NCI-H2171 (cell line): Measurements from ENCODE around the gene SSB.
"Not testable (repeated sequence)": the region's sequence is repeated elsewhere in the genome, so short reads cannot be mapped to it uniquely, and the experiment has no call there.

Experiments used
- DNase-seq: peaks from one replicate; lab custom pipeline; 2025; lab: John Stamatoyannopoulos, UW

Gene SSB

DNA sequence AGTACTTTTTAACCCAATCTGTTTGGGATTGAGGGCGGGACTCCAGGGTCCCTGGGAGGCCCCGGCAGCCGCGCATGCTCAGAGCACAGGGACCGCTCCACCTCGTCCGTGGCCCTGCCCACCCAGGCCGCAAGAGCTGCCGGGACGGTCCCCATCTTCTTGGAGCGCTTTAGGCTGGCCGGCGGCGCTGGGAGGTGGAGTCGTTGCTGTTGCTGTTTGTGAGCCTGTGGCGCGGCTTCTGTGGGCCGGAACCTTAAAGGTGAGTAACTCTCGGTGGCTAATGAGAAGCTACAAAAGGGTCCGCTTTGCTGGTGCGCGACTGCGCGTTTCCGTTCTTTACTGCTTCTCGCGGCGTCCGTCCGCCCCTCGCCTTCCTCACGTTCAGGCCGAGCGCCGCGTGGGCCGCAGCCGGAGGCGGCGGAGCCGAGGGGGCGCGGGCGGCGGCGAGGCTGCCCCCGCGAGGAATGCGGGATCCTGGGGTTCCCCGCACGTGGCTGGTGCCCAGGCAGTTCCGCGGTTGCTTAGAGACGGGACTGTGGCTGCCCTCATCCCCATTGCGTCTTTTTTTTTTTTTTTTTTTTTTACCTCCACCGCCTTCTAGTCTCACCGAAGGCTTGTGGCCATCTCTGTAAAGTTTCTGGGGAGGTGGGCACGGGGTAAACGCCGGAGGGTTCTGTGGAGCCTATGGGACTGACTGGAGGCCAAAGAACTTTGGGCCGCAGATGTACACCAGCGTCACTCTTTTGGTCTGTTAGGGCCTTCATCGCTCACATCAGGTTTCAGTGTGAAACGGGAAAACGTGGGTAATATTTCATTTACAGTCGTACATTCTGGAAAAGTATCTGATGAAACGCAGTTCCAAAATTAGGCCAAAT lies at the start of gene SSB:
Gene SSB, plus strand, starts transcription at position 154 of the 875 bp plus-strand sequence. CDS start 2,090 bp downstream, outside the sequence.
- peak; percentile 93 for DNase-seq

DNA sequence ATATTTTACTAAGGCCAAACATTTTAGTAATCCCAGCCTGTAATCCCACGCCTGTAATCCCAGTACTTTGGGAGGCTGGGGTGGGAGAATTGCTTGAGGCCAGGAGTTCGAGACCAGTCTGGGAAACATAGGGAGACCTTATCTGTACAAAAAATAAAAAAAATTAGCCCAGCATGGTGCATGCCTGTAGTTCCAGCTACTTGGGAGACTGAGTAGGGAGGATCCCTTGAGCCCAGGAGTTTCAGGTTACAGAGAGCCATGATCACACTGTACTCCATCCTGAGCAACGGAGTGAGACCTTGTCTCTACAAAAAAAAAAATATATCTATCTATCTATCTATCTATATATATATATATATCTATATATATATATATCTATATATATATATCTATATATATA lies 45.9 kb upstream of the SSB start:
- DNase-seq: no peak

DNA sequence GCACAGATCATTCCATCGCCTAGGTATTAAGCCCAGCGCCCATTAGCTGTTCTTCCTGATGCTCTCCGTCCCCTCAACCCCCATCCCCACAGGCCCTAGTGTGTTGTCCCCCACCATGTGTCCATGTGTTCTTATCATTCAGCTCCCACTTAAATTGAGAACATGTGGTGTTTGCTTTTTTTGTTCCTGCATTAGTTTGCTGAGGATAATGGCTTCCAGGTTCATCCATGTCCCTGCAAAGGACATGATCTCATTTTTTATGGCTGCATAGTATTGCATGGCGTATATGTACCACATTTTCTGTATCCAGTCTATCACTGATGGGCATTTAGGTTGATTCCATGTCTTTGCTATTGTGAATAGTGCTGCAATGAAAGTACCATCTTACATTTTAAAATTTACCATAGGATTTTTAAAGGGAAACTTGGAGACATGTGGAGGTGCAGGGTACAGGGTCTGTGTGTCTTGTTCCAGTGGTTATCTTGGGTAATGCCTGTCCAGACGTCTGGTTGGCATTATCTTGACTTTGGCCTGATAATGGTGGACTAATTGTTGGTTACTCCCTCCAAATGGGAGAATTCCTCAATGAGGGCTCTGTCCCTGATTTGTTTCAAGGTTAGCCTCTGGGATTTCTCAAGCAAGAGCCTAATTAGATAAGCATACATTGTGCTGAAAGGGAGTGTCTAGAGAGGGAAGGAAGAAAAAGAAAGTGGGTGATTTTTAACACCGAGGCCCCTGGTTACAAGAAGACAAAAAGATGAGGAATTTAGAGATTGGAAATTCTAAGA lies 43.4 kb upstream of the SSB start:
- no peak for DNase-seq

DNA sequence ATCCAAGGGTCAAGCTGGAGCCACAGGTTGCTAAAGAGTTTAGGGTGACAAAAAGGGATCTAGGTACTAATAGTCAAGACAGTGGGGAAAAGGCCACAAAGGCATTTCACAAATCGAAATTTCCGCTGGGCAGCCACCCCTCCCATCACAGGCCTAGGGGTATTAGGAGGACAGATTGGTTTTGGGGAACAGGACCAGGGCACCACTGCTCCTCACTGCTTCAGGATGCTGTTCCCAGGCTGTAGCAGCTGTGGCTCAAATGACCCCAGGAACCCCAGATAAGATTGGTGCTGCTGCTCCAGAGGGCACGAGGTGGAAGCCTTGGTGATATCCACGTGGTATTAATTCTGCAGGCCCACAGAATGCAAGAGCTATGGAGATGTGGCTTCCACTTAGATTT lies 42.3 kb upstream of the SSB start:
- DNase-seq: no peak

DNA sequence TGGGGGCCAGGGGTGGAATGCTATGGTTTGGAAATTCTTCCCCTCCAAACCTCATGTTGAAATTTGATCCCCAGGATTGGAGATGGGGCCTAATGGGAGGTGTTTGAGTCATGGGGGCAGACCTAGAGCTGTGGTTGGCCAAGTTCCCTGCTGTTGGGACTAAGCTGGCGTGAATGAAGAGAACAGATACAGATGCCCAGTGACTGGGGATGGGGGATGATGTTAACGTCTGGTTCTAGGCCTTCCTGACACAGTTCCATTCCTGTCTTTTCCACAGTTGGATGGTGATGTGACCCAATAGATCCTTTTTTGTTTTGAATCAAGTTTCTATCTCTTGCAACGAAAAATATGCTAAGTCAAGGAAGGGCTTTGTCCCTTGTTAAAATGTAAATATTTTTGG lies 41.3 kb upstream of the SSB start:
- no peak for DNase-seq

DNA sequence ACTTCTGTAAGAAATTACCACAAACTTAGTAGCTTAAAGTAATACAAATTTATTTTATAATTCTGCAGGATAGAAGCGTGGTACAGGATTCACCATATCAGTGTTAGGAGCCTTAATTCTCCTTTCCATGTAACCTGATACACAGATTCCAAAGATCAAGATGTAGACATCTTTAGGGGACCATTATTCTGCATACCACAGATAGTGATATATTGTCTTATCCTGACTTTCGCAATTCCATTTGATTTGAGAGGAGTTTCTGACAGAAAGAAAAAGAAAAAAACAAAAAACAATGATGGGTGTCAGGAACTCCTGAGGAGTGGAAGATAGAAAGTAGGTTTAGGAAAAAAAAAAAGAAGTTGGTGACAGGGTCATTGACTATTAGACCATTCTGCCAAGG lies 40.9 kb upstream of the SSB start:
- DNase-seq: no peak

DNA sequence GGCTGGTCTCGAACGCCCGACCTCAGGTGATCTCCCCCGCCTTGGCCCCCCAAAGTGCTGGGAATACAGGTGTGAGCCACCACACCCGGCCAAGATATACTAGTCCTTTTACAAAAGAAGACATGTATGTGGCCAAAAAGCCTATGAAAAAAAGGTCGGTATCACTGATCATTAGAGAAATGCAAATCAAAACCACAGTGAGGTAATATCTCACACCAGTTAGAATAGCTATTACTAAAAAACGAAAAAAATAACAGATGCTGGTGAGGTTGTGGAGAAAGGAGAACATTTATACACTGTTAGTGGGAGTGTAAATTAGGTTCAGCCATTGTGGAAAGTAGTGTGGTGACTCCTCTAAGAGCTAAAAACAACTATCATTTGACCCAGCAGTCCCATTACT lies 38.7 kb upstream of the SSB start:
- DNase-seq: no peak

DNA sequence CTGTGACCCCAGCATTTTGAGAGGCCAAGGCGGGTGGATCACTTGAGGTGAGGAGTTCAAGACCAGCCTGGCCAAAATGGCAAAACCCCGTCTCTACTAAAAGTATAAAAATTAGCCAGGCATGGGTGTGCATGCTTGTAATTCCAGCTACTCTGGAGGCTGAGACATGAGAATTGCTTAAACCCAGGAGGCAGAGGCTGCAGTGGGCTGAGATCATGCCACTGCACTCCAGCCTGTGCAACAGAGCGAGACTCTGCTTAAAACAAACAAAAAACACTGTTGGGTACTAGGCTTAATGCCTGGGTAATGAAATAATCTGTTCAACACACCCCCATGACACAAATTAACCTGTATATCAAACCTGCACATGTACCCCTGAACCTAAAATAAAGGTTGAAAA lies 37.9 kb upstream of the SSB start:
- DNase-seq: not testable (repeated sequence)

DNA sequence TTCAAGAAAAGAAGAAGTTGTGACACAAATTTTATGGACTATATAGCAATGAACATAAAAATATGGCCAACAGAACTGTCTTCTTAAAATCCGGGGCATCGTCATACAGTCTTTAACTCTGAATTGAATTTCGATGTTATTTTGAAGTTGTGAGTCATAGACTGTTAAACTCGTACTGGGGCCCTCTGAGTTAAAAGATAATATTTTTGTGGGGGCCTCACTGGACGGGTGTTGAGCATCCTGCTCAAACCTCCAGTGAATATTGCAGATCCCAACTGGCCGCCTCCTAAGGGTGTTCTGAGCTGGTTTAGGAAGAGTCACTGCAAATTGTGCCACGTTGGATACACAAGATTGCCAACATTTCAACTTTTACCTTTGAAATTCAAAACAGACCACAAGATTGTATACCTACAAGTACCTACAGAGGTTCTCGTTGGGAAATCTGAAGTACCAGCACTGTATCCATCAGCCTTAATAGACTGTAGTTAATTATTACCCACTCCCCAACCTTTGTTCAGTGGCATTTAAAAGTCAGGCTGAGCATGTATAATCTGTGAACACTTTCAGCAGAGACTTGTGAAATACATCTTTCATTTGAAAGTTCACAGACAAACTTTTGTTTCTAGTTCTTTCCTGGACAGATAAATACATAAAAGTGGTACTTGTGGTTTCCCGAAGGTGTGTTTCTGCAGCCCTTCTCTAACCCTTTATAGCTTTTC lies 37.3 kb upstream of the SSB start:
- DNase-seq: no peak

DNA sequence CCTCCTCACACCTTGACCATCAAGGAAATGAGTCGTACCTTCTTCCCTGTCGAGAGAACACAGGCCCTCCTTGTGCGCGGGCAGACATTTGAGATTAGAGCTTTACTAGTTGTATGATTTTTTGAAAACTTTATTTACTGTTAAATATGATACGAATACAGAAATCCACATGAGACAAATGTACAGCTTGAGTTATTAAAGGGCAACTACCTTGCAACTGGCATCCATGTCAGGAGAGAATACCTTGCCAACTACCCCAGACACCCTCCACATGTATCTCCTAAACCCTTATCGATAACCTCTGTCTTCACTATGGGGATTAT lies 36.7 kb upstream of the SSB start:
- no peak for DNase-seq

DNA sequence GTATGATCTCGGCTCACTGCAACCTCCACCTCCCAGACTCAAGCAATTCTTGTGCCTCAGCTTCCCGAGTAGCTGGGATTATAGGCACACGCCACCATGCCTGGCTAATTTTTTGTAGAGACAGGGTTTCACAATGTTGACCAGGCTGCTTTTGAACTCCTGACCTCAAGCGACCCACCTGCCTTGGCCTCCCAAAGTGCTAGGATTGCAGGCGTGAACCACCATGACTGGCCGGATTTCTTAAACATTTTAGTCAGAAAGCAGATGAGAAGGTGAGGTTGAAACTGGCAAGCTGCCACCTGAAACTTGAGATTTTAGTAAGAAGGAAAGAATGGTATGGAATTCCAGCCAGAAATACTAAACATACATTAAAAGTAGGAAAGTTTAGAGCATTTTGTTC lies 33.1 kb upstream of the SSB start:
- DNase-seq: peak; percentile 5

DNA sequence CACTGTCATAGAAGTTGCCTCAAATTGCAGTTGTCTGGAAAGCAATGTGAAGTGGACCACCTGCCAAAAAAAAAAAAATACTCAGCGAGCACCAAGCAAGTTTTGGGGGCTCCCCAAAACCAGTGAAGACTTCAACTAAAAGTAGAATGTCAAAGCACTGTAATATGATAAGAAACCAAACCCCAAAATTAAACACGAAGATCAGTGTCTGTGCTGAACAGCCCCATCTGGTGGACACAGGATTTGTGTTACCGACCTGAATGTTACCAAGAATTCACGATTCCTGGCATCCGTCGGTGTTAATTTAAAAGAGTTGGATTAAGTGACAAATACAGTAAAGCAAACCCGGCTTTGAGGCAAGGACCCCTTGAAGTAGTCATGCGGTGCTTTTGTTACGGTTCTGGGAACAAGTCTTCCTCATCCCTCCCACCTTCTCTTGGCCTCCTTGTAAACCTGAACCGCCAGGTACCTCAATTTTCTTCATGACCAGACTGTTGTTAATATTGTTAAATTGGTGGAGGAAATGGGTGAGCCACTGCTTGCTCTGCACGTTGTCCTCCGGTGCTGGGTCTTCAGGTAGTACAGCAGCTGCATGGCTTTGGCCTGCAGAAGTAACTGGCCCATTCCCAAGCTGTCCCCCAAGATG lies 31.3 kb upstream of the SSB start:
- no peak for DNase-seq

DNA sequence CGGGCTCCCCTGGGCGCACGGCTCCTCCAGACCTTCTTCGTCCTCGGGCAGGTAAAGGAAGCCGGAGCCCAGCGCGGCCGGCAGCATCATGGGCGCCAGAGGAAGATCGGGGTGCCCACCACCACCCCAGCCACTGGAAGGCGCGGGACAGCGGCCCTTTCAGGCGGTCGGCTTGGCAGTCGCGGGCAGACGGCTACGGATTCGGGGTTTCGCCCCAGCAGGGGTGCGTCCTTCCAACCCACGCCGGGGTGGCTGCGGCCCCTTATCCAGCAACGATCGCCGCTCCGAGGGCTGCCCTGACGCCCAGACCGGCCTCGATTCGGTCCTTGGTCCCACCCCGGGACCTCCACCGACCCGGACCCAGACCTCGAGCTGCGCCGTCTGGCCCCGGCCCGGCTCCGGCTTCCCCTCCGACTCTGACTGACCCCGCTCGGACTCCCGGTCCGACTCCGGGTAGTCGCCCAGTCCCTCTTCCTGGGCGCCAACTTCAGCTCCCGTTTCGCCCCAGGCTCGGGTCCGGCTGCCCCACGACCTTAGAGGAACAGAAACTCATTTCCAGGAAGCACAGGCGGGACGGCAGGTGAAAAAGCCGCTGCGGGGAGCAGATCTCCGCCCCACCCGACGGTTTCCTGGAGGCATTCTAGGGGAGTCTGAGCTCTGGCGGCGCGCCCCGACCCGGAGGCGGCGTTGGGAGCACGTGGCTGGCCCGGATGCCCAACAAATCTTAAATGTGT lies 30.2 kb upstream of the SSB start:
- DNase-seq: no peak

DNA sequence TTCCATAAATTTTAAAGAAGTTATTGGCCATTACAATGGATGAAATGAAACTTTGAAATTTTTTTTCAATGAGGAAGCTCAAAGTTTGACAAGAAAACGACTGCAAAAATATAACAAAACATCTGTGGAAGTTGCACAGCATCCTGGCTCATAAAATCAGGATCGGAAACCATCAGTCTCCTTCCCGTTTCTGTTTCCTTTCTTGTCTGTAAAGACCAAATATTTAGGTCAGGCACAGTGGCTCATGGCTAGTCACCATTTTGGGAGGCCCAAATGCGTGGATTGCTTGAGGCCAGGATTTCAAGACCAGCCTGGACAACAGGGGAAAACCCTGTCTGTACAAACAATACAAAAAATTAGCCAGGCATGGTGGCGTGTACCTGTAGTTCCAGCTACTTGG lies 27.6 kb upstream of the SSB start:
- DNase-seq: no peak

DNA sequence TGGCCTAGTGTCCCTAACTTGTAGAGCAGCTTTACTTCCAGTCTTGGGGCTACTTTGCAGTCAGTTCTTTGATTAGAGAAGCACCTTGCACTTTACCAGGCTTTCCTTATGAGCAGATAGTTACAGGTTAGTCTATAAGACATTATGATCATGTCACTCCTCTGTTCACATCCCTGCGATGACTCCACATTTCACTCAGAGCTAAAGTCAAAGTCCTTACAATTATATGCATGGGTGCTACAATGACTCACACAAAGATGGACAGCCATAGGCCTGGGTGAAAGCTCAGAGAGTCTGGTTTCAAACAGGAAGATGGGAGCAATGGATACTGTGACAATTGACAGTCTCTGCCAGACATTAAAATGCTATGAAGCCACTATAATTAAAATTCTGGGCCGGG lies 27.1 kb upstream of the SSB start:
- no peak for DNase-seq

DNA sequence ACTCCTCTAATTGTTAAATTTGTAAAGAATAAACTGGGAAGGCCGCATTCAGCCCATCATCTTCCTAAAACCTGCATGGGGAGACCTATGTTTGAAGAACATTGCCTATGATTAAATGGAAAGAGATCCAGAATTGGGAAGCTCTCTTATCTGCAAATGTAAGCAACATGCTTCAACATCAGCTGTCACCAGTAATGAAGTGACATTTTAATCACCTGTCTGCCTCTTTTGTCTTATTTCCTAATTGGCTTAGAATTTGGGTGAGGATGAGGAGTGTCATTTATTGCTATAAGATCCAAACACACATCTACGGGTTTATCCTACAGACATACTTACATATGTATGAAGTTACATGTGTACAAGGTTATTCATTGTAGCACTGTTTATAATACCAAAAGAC lies 26.0 kb upstream of the SSB start:
- no peak for DNase-seq

DNA sequence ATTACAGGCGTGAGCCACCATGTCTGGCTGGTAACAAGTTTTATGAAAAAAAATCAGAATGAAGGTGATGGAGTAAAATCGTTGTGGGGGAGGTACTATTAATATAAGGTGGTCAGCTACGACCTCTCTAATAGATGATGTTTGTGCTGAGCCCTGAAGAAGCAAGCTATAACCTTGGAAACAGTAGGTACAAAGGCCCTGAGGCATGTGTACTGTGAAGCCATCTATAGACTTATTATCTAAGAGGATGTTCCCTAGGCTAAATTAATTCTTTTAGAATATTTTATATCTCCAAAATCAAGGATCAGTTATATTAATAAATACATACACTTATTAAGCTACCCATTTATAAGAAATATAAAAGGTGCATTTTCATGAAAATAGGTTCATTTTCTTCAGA lies 23.3 kb upstream of the SSB start:
- DNase-seq: no peak

DNA sequence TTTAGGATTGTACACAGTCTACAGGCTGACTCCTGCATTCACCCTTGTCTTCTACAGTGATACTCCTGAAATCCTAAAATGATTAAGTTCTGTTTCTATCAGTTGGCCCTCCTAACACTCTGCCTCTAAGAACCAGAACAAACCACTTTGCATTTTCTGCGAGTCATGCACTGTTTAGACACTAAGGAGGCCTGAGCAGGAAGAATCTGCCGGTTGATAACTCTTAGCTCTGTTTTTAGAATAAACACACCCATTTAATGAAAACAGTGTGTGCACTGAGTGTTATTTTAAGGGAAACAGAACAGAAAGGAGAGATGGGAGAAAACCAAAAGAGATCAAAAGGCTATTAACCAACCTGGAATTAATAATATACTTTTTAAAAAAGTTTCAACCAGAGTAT lies 22.9 kb upstream of the SSB start:
- no peak for DNase-seq

DNA sequence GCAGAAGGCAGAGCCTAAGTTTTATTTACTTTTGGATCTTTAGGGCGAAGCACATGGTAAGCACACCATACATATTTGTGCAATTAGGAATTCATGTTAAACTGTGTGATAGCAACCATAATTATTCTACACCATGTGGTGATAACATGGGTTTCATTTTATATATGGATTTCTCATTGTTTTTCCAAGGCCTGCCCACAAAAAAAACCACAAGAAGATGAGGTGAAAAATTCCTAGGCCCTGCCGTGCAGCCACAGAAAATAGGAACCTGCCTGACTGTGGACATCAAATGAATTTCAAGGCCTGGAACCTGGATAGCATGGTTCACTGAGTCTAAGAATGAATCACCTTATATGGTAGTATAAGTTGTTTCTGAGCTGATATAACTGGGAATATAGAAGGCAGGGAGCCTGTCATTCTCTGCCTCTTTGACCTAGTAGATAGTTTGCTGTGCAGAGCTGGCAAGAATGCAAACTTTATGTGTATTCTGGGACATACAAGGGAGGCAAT lies 22.4 kb upstream of the SSB start:
- no peak for DNase-seq

DNA sequence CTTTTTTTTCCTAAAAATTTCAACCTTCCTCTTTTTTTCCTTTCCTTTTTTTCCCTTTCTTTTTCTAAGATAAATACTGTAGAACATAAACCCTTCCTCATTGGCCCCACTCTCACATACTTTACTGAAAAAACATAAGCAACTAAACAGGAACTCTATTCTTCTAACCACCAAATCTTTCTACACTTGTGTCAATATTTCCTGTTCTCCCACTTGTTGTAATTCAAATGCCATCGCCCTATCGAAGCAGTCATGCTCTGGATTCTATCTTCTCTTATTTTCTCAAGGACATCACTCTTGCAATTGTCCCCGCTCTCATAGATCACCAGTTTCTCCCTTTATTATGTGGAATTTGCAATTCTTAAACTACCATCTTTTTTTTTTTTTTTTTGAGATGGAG lies 20.2 kb upstream of the SSB start:
- DNase-seq: no peak

DNA sequence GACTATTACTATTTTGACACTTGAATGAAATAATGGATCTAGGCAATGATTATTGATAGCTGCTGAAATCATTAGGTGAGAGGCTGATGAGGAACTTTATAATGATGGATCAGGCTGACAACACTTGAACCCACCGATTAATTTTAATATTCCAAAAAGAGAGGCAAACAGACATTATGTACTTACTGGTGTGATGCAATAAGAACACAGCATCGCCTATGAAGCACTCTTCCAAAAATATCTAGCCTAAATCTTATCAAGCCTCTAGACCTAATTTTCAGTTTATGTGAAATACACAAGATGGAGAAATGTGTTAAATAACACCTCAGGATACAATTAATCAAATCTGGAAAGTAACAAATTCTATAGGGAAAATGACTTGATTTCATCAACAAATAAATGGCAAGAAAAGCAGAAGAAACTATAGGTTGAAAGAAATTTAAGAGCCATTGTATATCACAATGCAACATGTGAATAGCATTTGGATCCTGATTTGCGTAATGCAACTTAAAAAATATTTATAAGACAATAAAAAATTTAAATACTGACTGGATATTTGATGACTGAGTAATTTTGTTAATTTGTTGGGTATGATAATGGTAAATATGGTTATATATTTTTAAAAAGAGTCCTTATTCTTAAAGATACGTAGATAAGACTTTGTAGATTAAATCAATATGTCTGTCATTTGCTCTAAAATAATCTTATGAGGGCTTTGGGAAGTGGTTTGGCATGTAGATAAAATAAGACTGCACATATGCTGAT lies 17.2 kb upstream of the SSB start:
- DNase-seq: no peak
